Measurements from ENCODE around the gene RNF144B. TPM values are rescaled to one million over a fixed set of nuclear protein-coding genes. Genes with fewer than 3 reads are reported as not detected.
"Not testable (repeated sequence)": the region's sequence is repeated elsewhere in the genome, so short reads cannot be mapped to it uniquely, and the experiment has no call there.

RNF144B gene
- total RNA-seq, 1 donor from 2014 or later: 113 TPM

DNA sequence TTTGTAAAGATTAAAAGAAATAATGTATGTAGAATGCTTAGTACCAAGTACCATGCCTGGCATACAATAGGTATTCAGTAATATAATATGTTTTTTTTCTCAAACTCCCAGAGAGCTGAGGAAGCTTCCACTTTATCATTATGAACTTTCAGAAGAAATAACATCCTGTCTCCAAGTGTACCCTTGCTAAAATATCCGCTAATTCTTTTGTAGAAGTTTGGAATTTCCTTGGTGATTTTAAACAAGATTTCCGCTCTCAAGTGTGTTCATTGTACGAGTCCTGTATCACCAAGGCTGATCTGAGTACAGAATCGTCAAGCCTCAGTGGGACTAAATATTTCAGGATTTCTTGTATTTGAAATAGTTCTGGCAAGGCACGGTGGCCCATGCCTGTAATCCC is 16.1 kb upstream of the RNF144B start:
- DNase-seq (ENCODE audit: low read depth, low spot score): no peak

DNA sequence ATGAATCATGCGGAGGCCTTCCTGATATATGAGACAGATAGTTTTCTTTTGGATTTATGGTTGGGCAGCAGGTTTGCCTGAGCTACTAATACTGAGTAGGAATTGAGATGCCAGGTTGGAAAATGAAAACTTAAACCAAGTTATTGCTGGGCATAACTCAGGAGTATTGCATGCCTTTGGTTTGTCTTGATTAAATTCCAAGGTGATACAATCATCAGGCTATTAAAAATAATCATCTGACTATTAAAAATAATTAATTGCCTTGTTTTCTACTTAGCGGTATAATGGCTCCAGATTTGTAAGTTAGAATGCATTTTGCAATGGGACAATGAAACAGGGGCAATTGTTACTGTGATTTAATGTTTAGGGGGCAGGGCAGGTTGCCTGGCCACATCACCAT is 15.5 kb upstream of the RNF144B start:
- DNase-seq (ENCODE audit: low read depth, low spot score): no peak

GRCh38 chr6:18380158-18380836 is 6.9 kb upstream of the RNF144B start:
- DNase-seq (ENCODE audit: low read depth, low spot score): no peak

GRCh38 chr6:18380851-18381250 is 6.3 kb upstream of the RNF144B start:
- DNase-seq (ENCODE audit: low read depth, low spot score): no peak

DNA sequence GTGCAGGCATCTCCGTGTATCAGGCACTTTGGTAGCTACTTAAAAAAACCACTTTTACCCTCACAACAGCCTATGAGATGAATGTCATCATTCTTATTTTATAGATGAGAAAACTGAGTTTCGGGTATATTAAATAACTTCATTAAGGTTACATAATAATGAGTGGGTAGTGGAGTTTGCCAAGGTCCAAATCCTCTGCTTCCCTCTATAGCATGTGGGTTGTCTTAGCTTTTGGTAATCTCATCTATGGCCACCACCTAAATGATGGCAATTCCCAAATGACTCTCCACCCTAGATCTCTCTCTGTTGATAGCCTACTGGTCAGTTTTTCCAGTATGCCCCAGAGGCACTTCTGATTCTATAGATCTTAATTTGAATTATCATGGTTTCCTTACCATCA is 3.7 kb upstream of the RNF144B start:
- DNase-seq (ENCODE audit: low read depth, low spot score): no peak

GRCh38 chr6:18384621-18385020 is 2.5 kb upstream of the RNF144B start:
- DNase-seq (ENCODE audit: low read depth, low spot score): no peak

DNA sequence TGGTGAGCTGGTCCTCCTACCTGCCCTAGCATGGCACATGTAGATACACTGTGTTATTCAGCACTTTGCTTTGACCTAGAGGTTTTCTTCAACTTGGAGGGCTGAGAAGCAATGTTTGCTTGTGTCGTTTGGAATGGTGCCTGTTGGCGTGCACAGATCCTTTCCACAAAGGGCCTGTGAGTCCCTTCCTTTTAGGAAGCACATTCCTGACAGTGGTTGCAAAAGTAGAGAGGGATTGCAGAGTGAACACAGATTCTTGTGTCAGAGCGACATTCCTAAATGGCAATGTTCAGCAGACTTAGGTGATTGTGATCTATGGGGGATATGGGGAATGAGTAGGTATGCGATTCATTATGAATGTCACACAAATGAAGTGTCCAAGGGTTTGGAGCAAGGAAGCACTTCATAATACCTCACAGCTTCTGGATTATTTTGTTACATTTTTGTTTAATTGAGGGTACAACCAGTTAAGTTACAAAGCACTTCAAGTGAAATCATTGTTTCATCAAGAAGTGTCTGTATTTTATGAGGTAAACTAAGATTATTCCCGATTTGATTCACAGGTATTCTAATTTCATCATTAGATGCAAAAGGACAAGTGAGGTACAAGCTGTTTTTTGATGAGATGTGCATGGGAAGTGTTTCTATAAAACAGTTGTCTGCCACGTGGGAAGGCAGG is 713 bp upstream of the RNF144B start:
- peak; percentile 79 for DNase-seq (ENCODE audit: low read depth, low spot score)

GRCh38 chr6:18388271-18388670 is 1.1 kb downstream of the RNF144B start:
- no peak for DNase-seq (ENCODE audit: low read depth, low spot score)

- DNase-seq (ENCODE audit: low read depth, low spot score): no peak
Measured at GRCh38 chr6:18388942-18389341, 1.8 kb downstream of the RNF144B start.

DNA sequence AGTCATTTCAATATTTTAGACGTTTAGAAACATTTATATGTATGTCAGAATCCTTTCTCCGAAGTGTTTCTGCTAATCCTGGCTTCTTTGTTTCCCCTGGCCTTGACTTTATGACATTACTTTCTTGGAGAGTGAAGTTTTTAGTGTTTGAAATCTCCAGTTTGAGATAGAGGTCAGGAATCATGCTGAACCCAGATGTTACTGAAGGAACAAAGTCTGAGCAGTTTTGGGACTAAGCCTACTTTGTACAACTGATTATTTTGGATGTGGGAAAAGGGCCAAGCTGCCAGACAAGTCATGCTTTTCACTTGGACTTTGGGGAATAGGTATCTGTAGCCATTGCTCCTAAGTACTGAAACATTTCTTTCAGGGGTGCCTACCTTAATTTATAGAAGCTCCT is 2.3 kb downstream of the RNF144B start:
- no peak for DNase-seq (ENCODE audit: low read depth, low spot score)

DNA sequence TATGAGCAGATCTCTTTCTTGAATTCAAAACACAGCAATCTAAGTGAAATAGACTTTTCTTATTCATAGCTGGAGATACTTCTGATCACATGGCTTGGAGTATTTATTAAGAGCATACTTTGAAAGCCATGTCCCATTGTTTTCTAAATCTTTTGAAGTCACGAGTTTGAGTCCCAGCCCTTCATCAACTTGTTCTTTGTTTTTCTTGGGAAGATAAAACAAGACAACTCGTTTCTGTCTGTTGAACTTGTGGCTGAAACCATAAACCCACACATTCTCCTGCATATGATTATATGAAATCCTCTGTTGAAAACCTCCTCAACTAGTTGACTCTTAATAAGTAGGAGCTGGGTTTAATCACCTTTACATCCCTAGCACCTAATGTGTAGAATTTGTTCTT is 3.3 kb downstream of the RNF144B start:
- no peak for DNase-seq (ENCODE audit: low read depth, low spot score)

DNA sequence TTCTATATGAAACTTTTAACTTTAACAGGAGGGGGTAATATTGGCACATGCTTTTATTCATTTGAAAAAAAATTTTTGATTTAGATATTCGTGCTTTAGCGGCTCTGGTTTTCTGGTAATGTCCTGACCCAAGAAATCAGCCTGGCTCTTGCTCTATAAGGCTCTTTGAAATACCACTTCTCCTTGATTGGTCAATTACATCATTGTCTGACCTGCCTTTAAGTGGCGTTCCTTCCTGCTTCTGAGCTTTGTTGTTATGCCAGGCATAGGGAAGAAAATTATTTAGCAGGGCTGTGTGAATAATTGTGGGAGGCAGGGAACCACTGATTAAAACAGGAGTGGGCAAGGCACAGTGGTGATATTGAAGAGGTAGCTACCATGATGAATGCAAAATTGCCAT is 3.9 kb downstream of the RNF144B start:
- DNase-seq (ENCODE audit: low read depth, low spot score): no peak

DNA sequence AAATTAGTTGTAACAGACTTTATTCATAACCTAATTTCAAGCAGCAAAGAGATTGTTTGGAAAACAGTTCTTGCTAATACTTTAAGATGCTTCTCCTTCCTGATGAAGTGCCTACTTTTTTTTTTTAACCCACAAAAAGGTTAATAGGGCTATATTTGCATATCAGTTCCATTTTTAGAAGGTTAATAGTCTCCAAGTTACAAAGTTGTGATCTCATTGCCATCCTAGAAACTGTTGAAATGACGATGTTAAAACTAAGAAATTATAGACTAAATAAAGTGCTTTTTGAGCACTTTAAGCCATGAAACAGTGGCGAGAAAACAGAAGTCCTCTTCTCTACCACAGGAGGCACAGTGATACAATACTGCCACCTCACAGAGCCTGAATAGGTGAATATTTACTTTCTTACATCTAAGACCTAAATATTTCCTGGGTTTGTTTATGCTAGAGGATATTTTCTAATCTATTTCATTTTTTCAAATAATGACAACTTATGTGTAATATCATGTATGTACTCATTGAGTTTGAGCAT is 5.3 kb downstream of the RNF144B start:
- no peak for DNase-seq (ENCODE audit: low read depth, low spot score)

DNA sequence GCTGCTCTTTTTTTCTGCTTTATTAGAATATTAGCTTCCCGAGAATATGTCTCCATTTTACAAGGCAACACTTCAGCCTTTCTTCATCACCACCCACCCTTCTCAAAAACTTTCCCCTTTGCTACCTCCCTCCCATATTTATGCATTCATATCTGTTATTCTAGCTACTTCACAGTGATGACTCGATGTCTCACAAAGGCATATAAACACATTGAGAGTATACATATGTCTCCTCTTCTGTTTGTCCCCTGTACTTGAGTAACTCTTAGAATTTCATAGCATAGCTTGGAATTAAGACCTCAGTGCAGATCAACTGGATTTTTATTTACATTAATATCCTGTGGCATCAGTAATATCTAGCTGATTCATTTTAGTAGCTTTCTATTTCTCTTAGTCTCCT is 6.5 kb downstream of the RNF144B start:
- no peak for DNase-seq (ENCODE audit: low read depth, low spot score)

- DNase-seq (ENCODE audit: low read depth, low spot score): no peak
Measured at GRCh38 chr6:18395177-18395855, 8.2 kb downstream of the RNF144B start.

DNA sequence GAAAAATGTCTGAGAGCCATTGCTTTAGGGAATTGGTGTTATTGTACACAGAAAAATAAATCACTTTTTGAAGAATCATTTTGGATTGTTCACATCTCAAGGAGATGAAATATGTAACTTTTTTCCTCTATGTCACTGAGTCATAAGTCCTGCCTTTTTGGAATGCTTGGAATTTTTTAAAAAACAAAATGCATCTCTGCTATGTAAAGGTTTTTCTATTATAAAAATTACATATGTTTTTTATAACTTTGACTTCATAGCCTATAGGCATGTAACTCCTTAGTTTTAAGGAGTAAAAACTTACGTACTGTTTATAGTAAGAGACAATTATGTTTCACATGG is 8.7 kb downstream of the RNF144B start:
- no peak for DNase-seq (ENCODE audit: low read depth, low spot score)

GRCh38 chr6:18397701-18398100 is 10.6 kb downstream of the RNF144B start:
- DNase-seq (ENCODE audit: low read depth, low spot score): no peak

GRCh38 chr6:18398225-18398624 is 11.1 kb downstream of the RNF144B start:
- not testable (repeated sequence) for DNase-seq (ENCODE audit: low read depth, low spot score)

DNA sequence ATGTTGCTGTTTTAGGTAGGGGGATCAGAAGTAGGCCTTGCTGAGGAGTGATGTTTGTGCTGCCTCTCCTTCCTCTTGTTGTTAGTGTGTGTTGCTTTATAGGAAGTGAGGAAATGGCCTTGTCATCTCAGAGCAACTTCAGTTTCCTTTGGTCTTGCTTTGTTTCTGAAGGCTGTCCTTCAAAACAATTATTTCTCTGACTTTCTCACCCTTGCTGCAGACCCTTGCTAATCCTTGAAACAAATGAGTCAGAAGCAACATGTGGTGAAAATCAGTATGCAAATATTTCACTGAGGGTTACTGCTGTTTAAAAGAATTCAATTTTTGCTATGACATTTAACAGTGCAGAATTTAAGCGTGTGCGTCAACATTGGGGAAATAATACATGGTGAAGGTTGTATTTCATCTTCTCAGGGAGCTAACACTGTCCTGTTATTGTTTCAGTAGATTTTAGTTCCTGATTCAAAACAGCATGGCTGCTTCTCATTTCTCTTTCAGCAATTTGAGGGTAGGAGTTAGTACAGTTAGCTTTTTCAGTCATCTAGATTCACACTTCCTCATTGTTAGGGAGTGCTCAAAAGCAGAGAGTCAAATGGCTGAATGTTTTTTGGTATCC is 13.8 kb downstream of the RNF144B start:
- peak; percentile 64 for DNase-seq (ENCODE audit: low read depth, low spot score)

DNA sequence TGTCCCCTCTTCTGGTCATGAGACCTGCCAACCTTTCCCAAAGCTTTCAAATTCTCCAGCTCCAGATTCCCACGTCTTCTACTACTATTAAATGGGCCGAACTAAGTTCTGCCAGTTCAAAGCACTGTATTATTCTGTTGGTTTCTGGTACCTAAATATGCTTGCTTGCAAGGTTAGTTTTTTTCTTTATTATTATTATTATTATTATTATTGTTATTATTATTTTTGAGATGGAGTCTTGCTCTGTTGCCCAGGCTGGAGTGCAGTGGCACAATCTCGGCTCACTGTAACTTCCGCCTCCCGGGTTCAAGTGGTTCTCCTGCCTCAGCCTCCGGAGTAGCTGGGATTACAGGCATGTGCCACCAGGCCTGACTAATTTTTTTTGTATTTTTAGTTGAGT is 17.8 kb downstream of the RNF144B start:
- not testable (repeated sequence) for DNase-seq (ENCODE audit: low read depth, low spot score)

GRCh38 chr6:18405477-18406293 is 18.5 kb downstream of the RNF144B start:
- peak; percentile 84 for DNase-seq (ENCODE audit: low read depth, low spot score)

Data from pulmonary artery endothelial cell (primary cell).